GM12873 (cell line): ENCODE results near the gene ADGRE3.

Experiments used
- CTCF ChIP-seq: IDR thresholded peaks from 2 replicates; pipeline ENCODE4 v1.5.1; 2012; ENCODE audit warnings: low read depth, mild to moderate bottlenecking, moderate library complexity, low read length, control low read depth; ENCODE audit not compliant: insufficient read depth; ENCODE audit errors: missing control alignments

The ADGRE3 gene

DNA sequence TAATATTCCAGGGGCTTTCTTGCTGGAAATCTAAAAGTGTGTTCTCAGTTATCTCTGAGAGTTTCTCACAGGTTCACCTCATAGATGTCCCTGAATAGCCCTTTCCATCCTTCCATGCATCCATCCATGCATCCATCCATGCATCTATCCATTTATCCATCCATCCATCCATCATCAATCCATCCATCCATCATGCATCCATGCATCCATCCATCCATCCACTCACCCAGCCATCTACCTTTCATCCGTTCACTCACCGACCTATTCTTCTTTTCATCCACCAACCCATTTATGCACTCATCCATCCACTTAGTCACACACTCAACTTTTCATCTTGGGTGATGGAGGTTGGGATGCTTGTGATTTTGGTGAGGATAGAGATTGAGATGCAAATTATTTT lies 7.4 kb upstream of the ADGRE3 start:
- no peak for TF ChIP-seq CTCF

DNA sequence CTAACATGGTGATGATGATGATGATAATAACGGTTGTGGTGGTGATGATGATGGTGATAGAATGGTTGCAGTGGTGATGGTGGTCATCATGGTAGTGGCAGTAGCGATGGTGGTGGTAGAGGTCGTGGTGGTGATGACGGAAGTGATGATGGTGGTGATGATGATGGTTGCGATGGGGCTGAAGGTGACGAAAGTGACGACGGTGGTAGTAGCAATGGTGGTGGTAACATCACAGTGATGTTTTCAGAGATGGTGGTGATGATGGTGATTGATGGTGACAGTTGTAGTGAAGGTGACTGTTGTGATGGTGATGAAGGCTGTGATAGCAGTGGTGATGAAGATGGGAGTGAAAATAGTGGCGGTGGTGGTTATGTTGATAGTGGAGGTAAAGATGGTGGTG lies 3.6 kb upstream of the ADGRE3 start:
- no peak for TF ChIP-seq CTCF

DNA sequence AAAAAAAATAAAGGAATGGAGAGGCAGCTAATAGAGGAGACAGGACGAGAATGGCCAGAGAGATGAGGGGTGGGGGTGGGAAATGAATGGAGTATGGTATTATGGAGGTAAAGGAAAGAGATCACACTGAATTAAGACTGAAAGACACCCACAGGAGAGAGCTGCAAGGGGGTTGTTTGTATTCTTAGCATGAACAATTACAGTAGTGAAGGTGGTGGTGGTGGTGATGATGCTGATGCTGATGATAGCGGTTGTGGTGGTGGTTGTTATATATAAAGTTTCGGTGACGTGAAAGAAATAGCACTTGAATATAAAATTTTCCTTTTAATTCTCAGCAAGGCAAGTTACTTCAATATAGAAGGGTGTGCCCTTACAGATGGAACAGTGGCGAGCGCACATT lies 2.8 kb upstream of the ADGRE3 start:
- TF ChIP-seq CTCF: no peak

- TF ChIP-seq CTCF: no peak
These were observed 2.1 kb upstream of the ADGRE3 start for GRCh38 chr19:14676762-14677161.

- TF ChIP-seq CTCF: no peak
These were observed 1.6 kb downstream of the ADGRE3 start for GRCh38 chr19:14673088-14673487.

DNA sequence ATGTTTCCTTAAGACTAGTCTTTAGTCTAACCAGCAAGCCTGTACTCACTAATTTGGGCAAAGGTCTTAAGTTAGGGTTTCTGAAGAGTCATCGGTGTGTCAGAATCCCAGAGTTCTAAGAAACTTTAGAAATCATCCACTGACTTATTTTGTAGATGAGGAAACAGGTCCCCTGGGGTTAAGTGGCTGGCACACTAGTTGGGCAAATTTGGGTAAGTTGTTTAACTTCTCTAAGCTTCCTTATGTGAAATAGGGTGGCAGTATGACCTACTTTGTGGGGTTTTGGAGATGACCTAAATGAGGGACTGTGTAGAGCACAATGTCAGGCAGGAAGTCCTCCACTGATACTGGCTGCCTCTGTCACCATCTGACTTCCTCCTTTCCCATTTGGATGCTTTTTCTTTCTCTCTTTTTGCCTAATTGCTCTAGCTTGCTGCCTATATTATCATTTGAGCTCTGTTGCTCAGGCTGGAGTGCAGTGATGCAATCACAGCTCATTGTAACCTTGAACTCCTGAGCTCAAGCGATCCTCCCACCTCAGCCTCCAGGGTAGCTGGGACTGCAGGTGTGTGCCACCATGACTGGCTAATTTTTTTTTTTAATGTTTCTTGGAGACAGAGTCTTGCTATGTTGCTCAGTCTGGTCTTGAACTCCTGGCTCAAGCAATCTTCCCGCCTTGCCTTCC lies 2.3 kb downstream of the ADGRE3 start:
- TF ChIP-seq CTCF: no peak

- TF ChIP-seq CTCF: no peak
These were observed 4.2 kb downstream of the ADGRE3 start for GRCh38 chr19:14670408-14670807.
